HL-60/S4 treated with retinoic acid at 250 ng/mL for 4 days and 3 days (cell line): ENCODE measurements around the gene ZBTB7C.

Source experiments
- in situ Hi-C: fragments of 300-500 bp; cut with MboI; formaldehyde crosslinking; loops from 2 replicates; pipeline ENCODE4 v1.7.0; 2022; ENCODE audit warnings: low sequenced_read_pairs

Gene ZBTB7C

GRCh38 chr18:47990981-47991380 is 418.2 kb downstream of the ZBTB7C start:
- in situ Hi-C loops, result no loop called here

- in situ Hi-C loops, result no loop called here
These were observed 421.8 kb downstream of the ZBTB7C start for GRCh38 chr18:47987388-47987699.

- in situ Hi-C loops, result no loop called here
These were observed 422.4 kb downstream of the ZBTB7C start for GRCh38 chr18:47986620-47987387.

GRCh38 chr18:47985866-47986265 is 423.3 kb downstream of the ZBTB7C start:
- in situ Hi-C loops, result no loop called here

GRCh38 chr18:47984991-47985390 is 424.2 kb downstream of the ZBTB7C start:
- in situ Hi-C loops, result no loop called here

- in situ Hi-C loops, result no loop called here
These were observed 425.2 kb downstream of the ZBTB7C start for GRCh38 chr18:47983946-47984345.

GRCh38 chr18:47983055-47983454 is 426.1 kb downstream of the ZBTB7C start:
- in situ Hi-C loops, result no loop called here

GRCh38 chr18:47981830-47982229 is 427.4 kb downstream of the ZBTB7C start:
- in situ Hi-C loops, result no loop called here

- in situ Hi-C loops, result no loop called here
These were observed 427.9 kb downstream of the ZBTB7C start for GRCh38 chr18:47981320-47981719.

- in situ Hi-C loops, result no loop called here
These were observed 429.5 kb downstream of the ZBTB7C start for GRCh38 chr18:47979611-47980200.

GRCh38 chr18:47978603-47979002 is 430.6 kb downstream of the ZBTB7C start:
- in situ Hi-C loops, result no loop called here

- in situ Hi-C loops, result no loop called here
These were observed 431.0 kb downstream of the ZBTB7C start for GRCh38 chr18:47978141-47978540.
